Hippocampal formation (tissue), 2 donors: ENCODE measurements around the gene SAMD14.
A peak's percentile ranks its signal among the peaks of the same experiment; 100 is the strongest.

ENCODE experiments used
- DNase-seq, 2 donors: peaks; one replicate each; lab custom pipeline; 2025; lab: John Stamatoyannopoulos, UW

Gene SAMD14

DNA sequence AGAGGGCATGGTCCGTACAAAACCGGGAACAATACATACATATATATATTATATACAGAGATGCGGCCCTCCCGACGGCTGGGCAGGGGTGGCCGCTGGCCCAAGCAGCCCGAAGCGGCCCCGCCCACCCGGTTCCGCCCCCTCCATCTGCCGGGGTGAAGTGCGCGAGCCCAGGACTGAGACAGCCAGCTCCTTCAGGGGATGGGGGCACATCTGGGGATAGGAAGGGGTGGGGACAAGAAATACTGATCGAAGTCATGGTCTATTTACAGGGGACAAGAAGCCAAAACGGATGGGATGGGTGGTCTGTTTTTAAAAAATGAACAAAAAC lies 3.8 kb upstream of the SAMD14 start:
- DNase-seq, result no peak

DNA sequence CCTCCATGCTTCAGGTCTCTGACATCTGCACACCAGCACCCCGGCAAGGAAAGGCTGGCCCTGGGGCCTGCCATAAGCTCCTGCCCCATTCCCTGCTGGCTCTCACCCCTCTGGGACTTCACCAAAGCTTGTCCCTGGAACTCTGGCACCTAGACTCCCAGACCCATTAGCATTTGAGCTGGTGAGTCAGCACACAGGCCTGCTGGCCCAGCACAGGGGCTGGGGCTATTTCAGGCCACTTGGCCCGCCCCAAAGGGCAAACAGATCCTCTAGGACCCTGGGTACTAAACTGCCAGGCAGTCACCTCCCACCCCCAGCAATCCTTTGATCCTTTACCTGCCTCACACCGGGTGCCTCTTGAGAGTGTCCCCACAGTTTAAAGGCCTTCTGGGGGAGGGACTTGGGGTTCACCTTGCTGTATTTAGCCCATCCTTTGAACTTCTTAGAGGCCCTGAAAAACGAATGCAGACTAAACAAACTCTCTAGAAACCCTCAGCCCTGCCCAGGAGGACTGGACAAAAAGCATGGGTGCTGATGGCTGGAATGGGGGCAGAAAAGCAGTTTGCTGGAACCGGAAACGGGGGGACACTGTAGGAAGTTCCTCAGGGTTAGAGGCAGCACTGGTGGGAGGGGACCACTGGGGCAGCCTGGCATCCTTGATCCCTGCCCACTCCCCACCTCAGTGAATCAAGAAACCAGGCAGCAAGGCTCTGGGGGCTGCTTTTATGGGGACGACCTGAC lies 3.2 kb upstream of the SAMD14 start:
- DNase-seq, result no peak

DNA sequence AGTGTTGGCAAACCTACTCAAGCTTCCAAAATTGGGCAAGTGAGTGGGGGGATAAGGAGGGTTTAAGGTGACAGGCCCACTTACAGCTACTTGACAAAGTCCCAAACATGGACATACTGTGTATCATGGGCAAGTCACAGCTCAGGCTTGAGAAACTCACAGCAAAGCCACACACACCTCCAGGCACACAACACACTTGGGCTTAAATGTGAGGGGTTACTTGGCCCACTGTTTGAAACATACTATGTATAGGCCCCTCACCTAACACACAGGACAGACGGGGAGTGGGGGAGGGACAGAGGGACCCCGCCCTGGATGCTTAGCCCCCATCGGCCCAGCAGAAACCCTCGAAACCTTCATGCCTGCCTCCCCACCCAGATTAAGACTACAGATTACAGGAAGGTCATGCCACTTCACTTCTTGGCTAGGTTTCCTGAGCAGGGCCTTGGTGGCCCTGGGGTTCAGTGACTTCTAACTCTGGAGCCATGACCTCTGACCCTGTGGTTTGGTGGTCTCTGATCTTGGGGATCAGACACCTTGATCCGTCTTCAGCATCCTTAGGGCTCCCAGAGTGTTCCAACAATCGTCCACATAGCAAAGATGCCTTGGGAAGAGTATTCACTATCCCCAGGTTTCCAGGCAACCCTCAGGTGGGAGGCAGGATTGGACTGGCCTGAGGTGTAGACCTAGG lies 2.3 kb upstream of the SAMD14 start:
- DNase-seq, result no peak

DNA sequence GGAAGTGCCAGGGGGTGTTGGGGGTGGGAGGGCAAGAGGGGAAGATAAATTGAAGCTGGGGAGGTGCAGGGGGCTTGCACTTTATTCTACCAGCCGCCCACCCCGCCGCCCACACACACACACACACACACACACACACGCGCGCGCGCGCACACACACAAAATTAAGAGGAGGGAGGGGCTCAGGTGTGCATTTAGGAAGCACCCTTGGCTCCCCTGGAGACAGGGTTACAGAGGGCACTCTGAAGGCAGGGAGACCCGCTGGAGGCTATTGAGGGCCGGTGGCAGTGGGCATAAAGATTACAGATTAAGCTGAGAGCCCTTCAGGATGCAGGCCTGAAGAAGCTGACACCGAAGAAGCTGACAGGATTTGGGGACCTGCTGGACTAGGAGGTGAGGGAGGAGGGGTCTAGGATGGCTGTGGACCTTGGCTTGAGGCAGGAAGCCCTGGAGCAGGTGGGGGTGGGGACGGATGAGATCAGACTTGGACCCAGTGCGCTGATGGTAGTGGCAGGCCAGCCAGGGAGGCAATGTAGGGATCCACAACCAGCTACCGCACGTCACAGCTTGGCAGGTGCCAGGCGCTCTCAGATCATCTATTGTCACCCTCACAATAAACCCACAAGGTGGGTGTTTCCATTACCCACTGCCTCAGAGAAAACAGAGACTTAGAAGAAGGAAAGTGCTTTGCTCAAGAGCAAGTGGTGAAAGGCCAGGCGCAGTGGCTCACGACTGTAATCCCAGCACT lies 772 bp upstream of the SAMD14 start:
- DNase-seq, result no peak

DNA sequence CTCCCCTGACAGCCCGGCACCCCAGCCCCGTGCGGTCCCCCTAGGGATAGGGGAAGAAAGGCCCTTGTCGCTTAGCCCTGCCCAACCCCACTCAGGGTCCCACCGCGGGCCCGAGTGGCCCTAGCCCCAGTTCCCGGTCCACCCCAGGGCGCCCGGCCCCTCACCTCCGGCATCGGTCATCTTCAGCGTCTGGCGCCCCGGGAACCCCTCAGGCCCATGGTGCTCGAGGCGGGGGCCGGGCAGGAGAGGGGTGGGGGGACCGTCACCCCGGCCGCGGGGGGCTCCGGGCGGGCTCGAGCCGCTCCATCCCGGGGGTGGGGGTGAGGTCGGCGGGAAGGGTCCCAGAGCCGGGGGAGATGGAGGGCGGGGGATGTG lies 620 bp downstream of the SAMD14 start:
- no peak for DNase-seq

DNA sequence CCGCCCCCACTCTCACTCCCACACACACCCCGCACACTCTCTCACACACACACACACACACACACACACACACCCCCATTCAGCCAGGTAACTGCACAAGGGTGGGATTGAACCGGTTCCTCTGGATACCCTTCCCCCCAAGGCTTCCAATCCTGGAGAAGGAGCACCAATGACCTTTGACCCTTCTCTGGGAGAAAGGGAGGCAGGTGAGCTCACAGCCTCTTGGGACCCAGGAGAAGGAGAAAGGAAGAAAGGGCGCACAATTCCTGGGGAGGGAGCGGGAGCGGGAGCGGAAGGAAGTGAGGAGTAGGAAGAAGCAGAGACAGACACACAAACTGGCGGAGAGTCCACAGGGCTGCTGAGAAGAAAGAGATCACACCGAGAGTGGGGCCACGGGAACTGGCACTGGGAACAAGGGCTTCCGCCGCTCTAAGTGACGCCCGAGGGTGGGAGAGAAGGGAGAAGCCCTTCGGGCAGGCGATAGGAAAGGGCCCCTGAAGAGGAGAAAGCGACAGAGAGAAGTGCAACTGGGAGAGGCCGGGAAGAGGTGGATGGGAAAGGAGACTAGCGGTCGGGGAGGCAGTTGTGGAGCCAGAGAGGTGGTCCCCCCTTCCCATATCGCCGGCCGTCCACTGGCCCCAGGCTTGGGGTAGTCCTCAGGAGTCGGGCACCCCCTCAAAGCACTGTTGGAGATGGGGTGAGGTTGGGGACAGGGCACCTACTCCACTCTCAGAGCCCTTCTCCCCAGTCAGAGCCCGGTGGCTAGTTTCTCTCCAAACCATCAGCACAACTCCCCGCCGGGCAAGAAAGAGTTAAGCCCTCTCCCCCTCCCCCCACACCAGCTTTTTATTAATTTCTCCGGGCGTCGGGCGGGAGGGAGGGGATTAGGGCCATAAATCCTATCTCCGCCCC lies 1.3 kb downstream of the SAMD14 start:
- DNase-seq, result no peak

DNA sequence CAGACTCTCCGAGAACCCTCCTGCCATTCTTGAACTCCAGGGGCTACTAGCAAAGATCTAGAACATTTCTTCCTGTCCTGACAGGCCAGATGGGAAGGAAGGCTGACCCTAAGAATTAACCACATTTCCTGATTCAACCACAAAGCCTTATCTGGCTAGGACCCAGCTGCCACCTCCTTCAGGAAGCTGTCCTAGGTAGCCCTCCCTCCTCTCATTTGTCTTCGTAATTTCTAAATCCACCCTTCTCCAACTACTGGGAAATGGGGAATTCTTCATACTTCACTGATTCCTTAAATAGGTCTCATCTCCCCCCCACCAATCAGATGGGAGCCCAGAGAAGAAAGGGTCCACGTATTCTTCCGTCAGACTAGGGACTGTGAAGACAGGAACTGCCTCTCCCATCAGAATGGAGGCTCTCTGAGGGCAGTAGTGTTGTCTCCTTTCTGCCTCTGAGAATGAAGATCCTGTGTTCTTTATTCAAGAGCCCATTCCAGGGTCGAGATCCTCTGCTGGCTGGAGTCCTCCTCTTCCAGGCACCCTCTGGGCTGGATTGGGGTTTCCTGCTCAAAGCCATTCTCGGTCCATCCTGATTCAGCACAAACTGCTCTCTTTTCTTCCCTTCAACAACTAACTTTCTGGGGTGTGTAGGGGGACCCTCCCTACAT lies 2.1 kb downstream of the SAMD14 start:
- DNase-seq, result no peak

DNA sequence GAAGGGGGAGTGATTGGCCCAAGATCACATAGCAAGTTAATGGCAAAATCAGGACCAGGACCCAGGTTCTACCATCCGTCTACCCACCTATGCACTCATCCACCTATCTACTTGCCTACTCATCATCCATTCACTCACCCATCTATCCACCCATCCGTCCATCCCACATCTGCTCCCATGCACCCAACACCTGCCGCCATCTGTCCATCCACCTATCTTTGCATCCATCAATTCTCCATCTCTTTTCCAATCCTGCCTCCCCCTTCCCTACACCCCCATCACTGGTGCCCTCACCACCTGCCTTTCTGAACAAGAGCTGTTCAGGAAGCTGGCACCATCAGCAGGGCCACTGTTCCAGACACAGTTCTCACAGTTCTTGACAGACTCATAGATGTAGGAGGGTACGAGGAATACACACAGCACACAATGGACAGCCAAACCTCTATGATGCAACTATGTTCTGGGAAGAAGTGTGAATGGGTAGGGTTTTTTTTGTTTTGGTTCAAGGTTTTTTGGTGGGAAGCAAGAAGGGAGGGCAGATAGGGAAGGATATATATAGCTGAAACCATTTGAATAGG lies 4.5 kb downstream of the SAMD14 start:
- peak in 1 of 2 donors; percentile 19 for DNase-seq

DNA sequence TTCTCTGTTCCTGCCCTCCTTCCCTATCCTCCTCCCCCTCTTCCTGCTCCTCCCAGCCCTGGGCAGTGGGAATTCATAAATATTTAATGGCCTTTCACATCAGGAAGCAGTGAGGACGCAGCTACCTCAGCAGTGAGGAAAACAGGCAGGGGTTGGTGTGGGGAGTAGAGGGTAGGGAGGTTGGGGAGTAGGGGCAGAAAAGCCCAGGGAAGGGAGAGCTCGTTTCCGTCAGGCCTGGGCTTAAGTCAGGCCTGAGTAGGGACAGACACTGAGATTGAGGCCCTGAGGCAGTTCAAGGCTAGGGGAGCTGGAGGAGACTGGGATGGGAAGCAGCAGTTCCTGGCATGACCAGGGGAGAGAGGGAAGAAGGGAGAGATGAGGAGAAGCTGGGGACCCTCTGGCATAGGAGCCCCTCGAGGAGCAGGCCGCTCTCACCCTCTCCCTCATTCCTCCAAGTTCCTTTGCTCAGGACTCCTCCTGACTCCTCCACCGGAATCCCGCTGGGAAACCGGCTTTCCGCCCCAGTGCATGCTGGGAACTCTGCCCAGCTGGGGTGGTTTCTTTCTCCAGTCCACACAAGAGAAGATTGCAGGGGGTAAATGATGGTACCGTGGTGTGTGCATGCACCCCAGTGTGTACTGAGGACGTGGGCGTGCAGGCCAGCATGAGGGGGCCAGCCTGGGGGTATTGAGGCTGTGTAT lies 6.2 kb downstream of the SAMD14 start:
- no peak for DNase-seq

DNA sequence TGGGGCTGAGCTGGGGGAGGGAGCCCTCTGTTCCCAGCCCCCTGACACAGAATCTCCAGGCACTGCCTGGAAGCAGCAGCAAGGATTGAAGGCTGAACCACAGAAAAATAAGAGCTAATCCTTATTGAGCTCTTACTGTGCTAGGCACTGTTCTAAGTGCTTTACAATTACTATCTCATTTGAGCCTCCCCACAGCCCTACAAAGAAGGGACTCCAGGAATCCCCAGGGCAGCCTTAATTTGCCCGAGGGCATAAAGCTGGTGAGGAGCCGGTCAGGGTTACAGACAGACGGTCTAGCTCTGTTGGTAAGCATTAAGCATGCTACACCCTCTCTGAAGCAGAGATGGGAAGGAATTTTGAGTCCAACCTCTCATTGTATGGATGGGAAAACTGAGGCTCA lies 7.0 kb downstream of the SAMD14 start:
- DNase-seq, result no peak

DNA sequence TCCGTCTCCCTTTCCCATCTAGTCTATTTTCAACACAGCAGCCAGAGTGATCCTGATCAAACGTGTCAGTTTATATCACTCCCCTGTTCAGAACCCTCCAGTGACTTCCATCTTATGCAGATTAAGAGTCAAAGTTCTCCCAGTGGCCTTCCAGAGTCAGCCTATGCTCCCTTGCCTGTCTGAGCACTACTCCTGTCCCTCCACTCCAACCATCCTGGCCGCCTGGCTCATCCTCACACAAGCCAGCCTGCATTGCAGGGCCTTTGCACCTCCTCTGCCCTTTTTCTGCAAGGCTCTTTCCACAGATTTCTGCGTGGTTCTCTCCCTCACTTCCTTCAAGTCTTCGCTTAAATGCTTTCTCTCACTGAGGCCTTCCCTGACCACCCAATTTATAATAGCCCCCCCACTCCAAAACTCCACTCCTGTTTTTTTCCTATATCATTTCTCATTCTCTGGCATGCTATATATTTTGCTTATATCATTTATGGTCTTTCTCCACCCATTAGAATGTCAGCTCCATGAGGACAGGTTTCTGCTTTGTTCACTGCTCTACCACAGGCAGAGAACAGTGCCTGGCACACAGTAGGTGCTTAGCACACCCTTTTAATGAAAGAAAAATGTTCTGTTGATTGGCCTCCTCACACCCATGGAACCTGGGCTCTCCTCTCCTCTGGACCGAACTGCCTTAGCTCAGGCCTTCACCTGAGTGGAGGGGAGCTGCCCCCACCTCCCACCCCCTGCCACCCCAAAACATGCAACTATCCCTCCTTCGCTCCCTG lies 9.3 kb downstream of the SAMD14 start:
- no peak for DNase-seq

DNA sequence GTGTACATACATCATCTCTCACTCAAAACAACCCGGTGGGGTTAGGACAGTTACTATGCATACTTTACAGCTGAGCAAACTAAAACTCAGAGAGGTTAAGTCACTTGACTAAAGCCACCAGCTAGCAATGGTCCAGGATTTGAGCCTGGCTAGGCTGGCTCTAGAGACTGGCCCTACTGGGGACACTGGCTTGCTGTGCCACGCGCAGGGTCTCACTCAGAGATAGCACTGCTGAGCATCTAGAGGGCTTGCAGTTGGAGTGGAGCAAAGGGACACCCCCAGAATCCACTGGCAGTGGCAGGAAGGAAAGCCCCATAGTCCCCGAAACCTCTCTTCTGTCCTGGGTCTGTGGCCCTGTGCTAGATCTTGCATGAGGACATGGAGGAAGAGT lies 11.1 kb downstream of the SAMD14 start:
- DNase-seq, result no peak

DNA sequence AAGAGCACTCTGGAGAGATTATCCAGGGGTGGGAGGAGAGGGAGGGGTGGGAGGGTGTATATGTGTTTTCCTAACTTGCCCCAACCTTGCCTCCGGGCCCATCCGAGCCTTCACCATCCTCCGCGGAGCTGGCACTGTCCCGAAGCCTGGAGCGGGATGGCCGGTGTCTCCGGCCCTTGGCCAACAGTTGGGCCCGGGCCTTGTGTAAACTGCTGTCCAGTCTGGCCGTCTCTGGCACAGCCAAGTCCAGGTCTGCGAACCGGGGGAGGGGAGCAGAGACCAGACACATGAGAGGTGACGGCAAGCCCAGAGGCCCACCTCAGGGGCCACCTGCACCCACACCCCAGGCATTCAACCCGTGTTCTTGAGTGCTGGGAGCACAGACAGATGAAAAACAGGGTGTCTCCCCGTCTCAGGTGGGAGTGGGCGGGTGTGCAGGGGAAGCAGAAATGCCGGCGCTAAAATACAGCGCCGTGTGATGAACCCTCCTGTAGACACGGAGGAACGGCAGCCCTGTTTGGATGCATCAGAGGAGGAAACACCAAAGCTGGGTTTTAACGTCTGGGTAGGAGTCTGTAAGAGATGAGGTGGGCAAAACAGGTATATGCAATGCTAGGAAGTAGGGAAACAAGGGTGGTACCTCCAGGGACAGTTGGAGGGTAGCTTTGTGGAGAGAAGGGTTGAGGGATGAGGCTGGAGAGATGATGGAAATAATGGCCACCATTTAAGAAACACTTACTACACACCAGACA lies 11.7 kb downstream of the SAMD14 start:
- DNase-seq, result no peak

DNA sequence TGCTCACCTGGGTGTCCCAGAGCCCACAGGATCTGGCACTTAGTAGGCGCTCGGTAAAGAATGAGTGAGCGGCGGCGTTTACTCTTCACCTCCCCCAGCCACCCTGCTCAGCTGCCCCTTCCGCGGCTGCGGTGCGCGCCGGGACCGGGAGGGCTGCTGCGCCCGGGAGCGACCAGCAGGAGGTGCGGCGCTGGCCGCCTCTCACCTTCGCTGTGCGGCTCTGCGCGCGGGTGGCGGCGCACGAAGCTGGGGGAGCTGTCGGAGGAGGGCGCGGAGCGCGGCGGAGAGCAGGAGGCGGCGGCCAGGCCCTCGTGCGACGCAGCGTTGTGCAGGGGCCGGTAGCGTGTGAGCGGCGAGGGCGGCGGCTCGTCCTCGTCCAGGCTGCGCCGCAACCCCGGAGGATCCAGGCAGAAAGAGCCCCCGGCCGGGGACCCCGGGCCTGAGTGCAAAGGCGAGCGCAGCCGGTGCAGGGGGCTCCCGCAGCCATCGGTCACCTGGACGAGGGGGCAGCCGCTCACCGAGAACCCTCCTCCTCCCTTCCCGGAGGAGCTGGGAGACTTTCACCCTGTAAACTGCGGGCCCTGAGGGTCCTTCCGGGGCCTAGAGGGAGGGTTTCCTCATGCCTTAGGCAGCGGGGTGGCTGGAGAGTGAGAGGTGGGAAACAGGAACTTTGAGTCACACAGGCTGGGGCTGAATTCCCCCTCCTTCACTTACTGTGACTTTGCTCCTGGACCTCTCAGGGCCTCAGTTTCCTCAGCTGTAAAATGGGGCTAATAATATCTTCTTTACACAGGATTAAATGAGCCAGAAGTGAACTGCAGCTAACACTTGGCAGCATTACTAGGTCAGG lies 12.5 kb downstream of the SAMD14 start:
- DNase-seq, result no peak

DNA sequence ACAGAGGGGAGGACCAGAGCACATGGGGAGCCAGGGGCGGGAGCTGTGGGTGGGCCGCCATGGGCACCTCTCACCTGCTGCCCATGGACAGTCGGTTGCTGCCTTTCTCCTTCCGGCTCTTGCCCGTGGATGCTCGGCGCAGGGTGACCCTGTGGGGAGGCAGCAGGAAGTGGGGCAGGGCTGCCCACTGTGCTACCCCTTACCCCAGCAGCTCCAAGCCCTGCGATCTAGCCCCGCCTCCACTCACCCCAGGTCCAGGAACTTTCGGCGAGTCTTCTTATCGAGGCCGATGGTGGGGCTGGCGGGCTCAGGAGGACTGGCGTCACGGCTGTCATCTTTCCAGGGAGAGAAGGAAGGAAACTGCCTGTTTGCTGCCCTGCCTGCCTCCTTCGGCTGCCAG lies 14.2 kb downstream of the SAMD14 start:
- DNase-seq, result no peak

DNA sequence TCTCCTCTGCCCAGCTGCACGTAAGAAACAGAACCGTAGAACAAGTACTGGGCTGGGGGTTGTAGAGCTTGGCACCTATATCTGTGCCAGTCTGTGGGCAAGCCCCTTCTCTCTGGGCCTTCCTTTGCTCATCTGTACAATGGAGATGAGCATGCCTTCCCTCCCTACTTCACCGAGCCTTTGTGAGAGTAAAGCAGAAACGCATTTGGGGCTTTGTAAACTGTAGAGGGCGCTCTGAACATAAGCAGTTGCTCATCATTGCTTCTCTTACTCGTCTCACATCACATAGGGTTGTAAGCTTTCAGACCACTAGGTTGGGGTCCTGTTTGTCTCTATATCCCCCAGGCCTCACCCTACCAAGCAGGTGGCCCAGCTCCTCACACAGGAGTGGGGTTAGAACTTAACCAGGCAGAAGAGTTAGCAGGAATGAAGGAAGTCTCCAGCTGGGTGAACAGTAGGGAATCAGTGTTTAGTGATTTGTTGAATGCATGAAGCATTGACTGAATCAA lies 15.1 kb downstream of the SAMD14 start:
- DNase-seq, result peak in 1 of 2 donors; percentile 32

DNA sequence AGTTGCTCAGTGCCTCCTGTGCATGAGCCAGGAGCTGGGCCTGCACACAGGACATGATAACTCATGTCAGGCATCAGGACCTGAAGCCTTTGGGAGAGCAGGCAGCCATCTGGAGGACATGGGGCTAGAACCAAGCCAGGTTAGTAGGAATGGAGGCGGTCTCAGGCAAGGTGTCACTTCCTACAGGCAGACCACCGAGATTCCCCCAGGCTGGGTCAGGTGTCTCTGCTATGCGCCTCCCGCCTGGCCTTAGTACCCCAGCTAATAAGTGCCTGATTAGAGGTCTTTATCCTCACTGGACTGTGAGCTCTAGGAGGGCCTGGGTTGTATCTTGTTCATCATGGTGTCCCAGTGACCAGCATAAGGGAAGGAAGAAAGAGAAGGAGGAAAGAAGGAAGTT lies 15.6 kb downstream of the SAMD14 start:
- no peak for DNase-seq
